ENCODE data around the gene PIGX.

GRCh38 chr3:196695849-196696226 lies 16.3 kb upstream of the PIGX start:
- TF ChIP-seq REST (IDR thresholded peaks at IDR 0.05) (no peak), CTCF (IDR thresholded peaks at IDR 0.05; ENCODE audit: low read depth, low read length, missing input control) (no peak), RAD21 (IDR thresholded peaks at IDR 0.05) (no peak), ZBTB33 (IDR thresholded peaks at IDR 0.05) (no peak), SP1 (IDR thresholded peaks at IDR 0.05) (no peak), TAF1 (conservative IDR thresholded peaks at IDR 0.05) (no peak), JUND (IDR thresholded peaks at IDR 0.05) (no peak), GABPA (IDR thresholded peaks at IDR 0.05 in 1 of 2, conservative IDR thresholded peaks at IDR 0.05 in 1 of 2) (no peak), EGR1 (IDR thresholded peaks at IDR 0.05; ENCODE audit: low read depth in 2 of 2) (no peak), ATF3 (IDR thresholded peaks at IDR 0.05) (no peak), MAX (IDR thresholded peaks at IDR 0.05) (no peak), NR2F2 (IDR thresholded peaks at IDR 0.05) (no peak), RXRA (IDR thresholded peaks at IDR 0.05) (no peak)

All from liver (tissue), 3 donors.